IgD-negative memory B cell (primary cell): ENCODE data around the gene APEH. TPM values are rescaled to one million over a fixed set of nuclear protein-coding genes. Genes with fewer than 3 reads are reported as not detected.
"Not testable (repeated sequence)": the region's sequence is repeated elsewhere in the genome, so short reads cannot be mapped to it uniquely, and the experiment has no call there.

Experiments
- H3K27ac Mint-ChIP-seq, 3 donors: one replicate each; pipeline ENCODE4 v1.8.0; 2020 to 2022; ENCODE audit warnings: mild to moderate bottlenecking in 3 of 3, mixed read lengths in 3 of 3, moderate library complexity in 1 of 3
- H3K27me3 Mint-ChIP-seq: one replicate; pipeline ENCODE4 v1.8.0; 2021; ENCODE audit warnings: mixed read lengths
- H3K36me3 Mint-ChIP-seq: one replicate; pipeline ENCODE4 v1.8.0; 2020; ENCODE audit warnings: mild to moderate bottlenecking, mixed read lengths
- H3K4me1 Mint-ChIP-seq, 3 donors: one replicate each; pipeline ENCODE4 v1.8.0; 2020 to 2022; ENCODE audit warnings: mixed read lengths in 3 of 3, mild to moderate bottlenecking in 1 of 3
- H3K4me3 Mint-ChIP-seq, 4 donors: one replicate each; pipeline ENCODE4 v1.8.0; 2020 to 2022; ENCODE audit warnings: mild to moderate bottlenecking in 4 of 4, mixed read lengths in 4 of 4, moderate library complexity in 3 of 4
- H3K9me3 Mint-ChIP-seq, 3 donors: one replicate each; pipeline ENCODE4 v1.8.0; 2020 to 2021; ENCODE audit warnings: mixed read lengths in 3 of 3, mild to moderate bottlenecking in 1 of 3
- polyA plus RNA-seq: library from polyadenylated mRNA; unstranded; fragments of 300-500 nt; fragmentation: Illumina TruSeq; gene quantifications from one replicate; pipeline ENCODE4 v1.2.3, GENCODE V29; 2021

Gene APEH
- polyA plus RNA-seq, 1 donor from 2014 or later: 84.5 TPM

GRCh38 chr3:49686346-49686745 is 12.2 kb downstream of the APEH start:
- H3K27me3 Mint-ChIP-seq, H3K36me3 Mint-ChIP-seq, H3K9me3 Mint-ChIP-seq: not testable (repeated sequence)
- peaks cover 9 to 17% (median 13%) of the 10 kb centered on the region in 3 donors for H3K4me1 Mint-ChIP-seq
- peak overlapping the region in 2 of 3 donors; percentile 13 to 88 for H3K27ac Mint-ChIP-seq
- H3K4me3 Mint-ChIP-seq: peak overlapping the region in 3 of 4 donors; percentile 71 to 83 (median 78)

DNA sequence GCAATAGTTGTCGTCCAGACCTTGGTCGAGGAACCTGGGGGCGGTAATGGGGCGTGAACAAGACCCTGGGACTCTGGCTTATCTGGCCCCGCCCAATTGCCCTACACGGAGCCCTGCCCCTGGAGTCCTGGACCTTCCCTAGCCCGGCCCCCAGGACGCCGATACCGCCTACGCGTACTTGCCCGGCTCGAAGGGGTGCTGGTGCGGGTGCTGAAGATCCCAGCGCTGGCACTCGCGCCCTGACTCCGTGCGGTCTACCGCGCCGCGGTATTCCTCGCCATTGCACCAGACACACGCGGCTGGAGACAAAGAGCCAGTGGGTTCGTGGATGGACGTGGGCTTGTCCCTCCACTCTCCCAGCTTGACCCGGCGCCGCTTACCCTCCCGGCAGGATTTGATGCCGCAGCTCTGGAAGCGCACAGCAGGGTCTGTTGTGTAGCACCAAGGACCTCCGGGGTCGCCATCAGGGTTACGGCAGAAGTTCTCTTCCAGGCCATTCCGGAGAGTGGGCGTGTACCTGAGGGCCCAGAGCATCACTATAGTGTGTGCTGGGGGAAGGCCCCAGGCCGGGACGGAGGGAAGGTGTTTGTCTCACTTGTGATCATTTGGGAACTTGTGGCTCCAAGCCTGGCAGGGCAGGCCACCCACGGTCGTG is 12.7 kb downstream of the APEH start:
- H3K27me3 Mint-ChIP-seq, H3K36me3 Mint-ChIP-seq, H3K9me3 Mint-ChIP-seq: not testable (repeated sequence)
- Mint-ChIP-seq H3K4me3 (peak overlapping the region; percentile 71 to 96 (median 78)), H3K4me1 (peaks cover 9 to 17% (median 13%) of the 10 kb centered on the region in 3 donors), H3K27ac (peak overlapping the region in 2 of 3 donors; percentile 13 to 88)

GRCh38 chr3:49687424-49687795 is 13.3 kb downstream of the APEH start:
- peaks cover 9 to 18% (median 13%) of the 10 kb centered on the region in 3 donors for H3K4me1 Mint-ChIP-seq
- not testable (repeated sequence) for H3K36me3 Mint-ChIP-seq, H3K9me3 Mint-ChIP-seq, H3K27me3 Mint-ChIP-seq
- H3K4me3 Mint-ChIP-seq: peak overlapping the region in 3 of 4 donors; percentile 12 to 96 (median 77)
- H3K27ac Mint-ChIP-seq: peak overlapping the region in 1 of 3 donors; percentile 88

DNA sequence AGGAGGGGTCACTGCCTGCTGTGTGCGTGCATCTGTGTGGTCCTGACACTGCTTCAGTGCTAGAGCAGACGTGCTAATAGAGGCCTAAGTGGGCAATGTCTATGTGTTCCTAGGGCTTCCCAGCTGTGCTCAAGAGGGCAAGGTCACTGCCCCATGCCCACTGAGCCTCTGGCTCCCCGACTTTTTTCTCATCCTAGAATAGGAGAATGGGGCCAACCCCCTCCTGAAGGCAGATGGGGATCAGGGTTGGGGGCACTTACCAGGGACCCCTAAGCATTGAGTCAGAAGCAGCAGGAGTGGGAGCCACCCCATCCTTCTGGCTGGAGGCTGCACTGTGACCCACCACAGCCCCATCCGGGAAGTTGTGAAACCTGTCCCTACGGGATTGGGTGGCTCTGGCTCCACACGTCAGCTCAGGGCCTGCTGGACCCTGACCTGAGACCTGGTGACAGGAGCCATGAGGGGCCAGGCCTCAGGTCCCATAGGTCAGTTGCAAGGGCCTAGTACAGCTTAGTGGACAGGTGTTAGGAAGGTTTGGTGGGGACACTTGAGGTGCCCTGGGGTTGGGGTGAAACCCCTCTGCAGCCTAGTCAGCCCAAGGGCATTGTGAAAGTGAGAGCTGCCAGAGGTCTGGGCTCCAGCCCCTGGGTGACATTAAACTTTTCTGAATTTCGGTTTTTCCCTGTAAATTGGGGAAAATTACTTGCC is 14.3 kb downstream of the APEH start:
- peaks cover 12 to 22% (median 15%) of the 10 kb centered on the region in 3 donors for H3K4me1 Mint-ChIP-seq
- peak overlapping the region; percentile 96 to 99 (median 98) for H3K4me3 Mint-ChIP-seq
- not testable (repeated sequence) for H3K36me3 Mint-ChIP-seq, H3K27me3 Mint-ChIP-seq, H3K9me3 Mint-ChIP-seq
- H3K27ac Mint-ChIP-seq: peak overlapping the region; percentile 96 to 98 (median 97)

DNA sequence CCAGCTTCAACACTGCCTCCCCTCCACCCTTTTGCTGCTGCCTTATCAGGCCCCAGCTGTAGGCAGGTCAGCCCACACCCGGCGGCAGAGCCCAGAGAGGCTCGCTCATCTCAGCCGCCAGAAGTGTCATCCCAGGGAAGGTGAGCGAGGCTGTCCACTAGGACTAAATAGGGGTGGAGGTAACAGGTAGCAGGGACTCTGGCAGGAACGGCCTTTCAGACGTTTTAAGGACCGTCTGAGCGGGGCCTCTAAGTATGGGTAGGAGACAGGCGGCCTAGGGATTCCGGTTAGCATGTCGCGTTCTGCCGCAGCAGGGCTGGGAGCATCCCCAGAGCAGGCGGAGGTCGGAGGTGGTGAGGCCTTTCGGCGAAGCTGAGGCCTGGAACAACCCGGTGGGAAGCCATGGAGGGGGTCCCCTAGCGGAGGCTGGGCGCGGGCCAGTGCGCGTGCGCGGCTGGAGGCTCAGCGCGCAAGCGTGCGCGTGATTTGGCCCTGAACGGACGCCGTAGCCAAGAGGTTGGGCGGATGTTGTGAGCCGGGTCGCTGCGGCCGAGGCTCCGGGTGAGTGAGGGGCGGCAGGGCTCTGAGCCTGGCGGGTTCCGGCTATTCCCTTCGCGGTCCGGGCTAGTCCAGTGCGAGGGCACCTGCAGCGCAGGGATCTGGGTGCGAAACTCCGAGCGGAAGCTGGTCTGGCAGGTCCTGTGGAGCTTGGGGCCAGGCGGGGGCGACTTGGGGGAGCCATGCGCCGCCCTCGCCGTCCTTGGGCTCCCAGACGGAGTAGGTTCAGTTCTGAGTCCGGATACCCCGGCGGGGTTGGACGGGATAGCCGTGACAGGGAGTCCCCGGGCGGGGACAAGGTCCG is 15.1 kb downstream of the APEH start, which contains the start of the genes MST1 and RNF123:
Gene MST1 (minus strand): TSS at position 429 of the 862 bp plus-strand sequence. CDS start 783 bp downstream, outside the sequence.
Gene RNF123 (plus strand): TSS at position 512 of the 862 bp plus-strand sequence. CDS start 1,609 bp downstream, outside the sequence.
- no peaks in the 10 kb centered on the region for H3K9me3 Mint-ChIP-seq
- peaks cover 12 to 22% (median 17%) of the 10 kb centered on the region in 3 donors for H3K4me1 Mint-ChIP-seq
- peak within 1 kb of the TSS; percentile 96 to 99 (median 98) for H3K4me3 Mint-ChIP-seq
- H3K27me3 Mint-ChIP-seq: peaks cover 8% of the 10 kb centered on the region
- H3K36me3 Mint-ChIP-seq: peaks cover 2% of the 10 kb centered on the region
- peak within 1 kb of the TSS; percentile 96 to 98 (median 97) for H3K27ac Mint-ChIP-seq

DNA sequence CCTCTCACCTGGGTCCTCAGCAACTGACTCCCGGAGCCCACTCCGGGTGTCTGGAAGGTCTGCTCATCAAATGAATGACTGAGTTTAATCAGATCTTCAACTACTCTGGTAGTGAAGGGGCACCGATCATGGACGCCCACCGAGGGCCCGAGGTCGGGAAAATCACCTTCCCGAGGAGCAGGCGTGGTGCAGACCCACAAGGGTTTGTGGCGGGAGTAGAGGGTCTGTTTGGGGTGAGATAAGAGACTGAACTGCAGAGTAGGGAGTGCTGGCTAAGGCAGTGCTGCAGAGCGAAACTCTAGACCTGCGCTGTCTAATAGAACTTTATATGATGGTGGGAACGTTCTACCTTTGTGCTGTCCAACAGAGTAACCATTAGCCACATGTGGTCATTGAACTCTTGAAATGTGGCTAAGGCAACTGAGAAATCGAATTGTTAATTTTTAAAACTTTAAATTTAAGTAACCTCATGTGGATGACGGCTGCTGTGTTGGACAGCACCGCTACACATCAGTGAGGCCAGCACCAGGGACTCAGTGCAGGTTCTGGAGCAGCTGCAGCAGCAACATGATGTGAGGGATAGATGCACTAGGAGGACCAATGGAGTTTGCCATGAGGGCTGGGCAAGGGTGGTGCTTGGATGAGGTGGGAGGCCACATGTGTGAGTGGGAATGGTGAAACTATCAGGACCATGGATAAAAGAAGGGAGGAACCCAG is 15.9 kb downstream of the APEH start:
- peaks cover 12 to 22% (median 17%) of the 10 kb centered on the region in 3 donors for H3K4me1 Mint-ChIP-seq
- not testable (repeated sequence) for H3K27me3 Mint-ChIP-seq, H3K36me3 Mint-ChIP-seq, H3K9me3 Mint-ChIP-seq
- H3K27ac Mint-ChIP-seq: peak overlapping the region; percentile 96 to 98 (median 97)
- H3K4me3 Mint-ChIP-seq: peak overlapping the region; percentile 96 to 99 (median 98)

GRCh38 chr3:49690856-49691255 is 16.7 kb downstream of the APEH start:
- Mint-ChIP-seq H3K4me3 (peak overlapping the region; percentile 1 to 99 (median 70)), H3K27ac (peak overlapping the region in 1 of 3 donors; percentile 96), H3K4me1 (peaks cover 12 to 22% (median 17%) of the 10 kb centered on the region in 3 donors)
- not testable (repeated sequence) for H3K36me3 Mint-ChIP-seq, H3K27me3 Mint-ChIP-seq, H3K9me3 Mint-ChIP-seq

DNA sequence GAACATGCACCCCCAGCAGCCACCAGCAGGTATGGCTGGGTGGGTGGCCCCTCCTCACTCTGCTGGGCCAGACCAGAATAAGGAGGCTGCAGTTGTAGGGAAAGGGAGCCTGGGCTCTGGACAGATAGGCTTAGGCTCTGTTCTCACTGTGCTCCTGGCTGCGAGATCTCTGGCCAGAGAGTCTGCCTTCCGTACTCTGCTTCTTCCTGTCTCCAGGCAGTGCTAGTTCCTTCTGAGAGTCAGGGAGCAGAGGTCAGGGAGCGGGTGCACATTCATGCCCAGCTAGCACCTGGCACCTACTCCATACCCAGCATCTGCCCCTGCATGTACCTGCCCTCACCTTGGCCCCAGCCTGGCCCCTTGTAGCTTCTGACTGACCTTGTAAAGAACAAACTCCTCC is 17.3 kb downstream of the APEH start:
- H3K27me3 Mint-ChIP-seq, H3K36me3 Mint-ChIP-seq, H3K9me3 Mint-ChIP-seq: not testable (repeated sequence)
- peak overlapping the region in 1 of 4 donors; percentile 58 for H3K4me3 Mint-ChIP-seq
- peaks cover 12 to 22% (median 15%) of the 10 kb centered on the region in 3 donors for H3K4me1 Mint-ChIP-seq
- H3K27ac Mint-ChIP-seq: peak overlapping the region in 1 of 3 donors; percentile 96

DNA sequence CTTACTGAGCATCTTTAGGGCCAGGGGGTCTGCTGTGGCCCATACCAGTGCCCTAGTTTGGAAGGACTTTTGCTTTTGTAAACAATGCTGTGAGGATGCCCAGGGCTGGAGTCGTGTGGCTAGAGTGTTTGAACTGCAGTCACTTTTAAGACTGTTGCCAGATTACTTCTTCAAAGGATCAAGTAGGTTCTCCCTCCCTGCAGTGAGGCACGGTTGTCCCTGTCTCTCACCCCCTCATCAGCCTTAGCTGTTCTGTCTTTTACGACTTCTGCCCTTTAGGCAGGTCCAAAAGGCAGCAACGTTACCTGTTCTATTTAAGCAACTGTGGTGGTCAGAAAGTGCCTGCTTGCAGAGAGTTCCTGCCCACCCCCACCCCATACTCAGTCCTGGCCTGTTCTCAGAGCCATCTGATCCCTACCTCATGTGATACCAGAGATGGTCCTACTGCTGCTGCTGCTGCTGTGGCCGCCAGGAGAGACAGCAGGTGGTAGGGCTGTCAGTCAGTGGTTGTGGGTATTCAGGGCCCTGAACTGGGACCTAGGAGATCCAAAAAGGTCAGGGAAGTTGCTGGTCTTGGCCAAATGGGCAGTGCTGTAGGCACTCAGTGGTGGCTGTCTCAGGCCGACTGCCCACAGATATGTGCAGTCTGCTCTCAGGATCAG is 20.4 kb downstream of the APEH start:
- not testable (repeated sequence) for H3K27me3 Mint-ChIP-seq
- peaks cover 12 to 14% (median 12%) of the 10 kb centered on the region in 3 donors for H3K4me1 Mint-ChIP-seq
- peak overlapping the region in 1 of 3 donors; percentile 57 for H3K27ac Mint-ChIP-seq

DNA sequence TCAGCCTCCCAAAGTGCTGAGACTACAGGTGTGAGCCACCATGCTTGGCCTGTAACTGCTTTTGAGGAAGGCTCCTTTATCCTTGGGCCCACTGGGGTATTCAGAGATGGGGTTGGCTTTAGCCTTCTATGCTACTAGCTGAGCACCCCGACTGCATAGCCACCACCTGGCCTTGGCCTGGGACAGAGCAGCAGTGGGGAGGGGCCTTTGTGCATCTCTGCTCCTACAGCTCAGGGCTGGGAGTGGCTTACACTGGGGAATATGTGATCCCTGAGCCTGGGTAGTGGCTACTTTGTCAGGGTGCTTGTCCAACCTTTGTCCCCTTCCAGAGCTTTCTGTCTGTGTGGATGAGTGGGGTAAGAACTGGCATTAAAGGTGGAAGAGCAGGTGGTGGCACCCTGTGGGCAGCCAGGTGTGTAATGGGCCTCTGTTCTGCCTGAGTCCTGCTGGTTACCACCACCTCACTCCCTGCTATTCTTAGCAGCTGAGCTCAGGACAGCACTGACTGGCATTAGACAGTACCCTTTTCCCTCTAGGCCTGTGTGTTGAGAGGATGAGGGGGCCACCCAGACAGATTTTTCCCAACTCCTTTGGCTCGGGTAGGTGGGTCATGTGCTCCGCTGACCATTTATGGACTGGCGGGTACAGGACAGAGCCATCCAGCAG is 21.3 kb downstream of the APEH start:
- not testable (repeated sequence) for H3K27me3 Mint-ChIP-seq, H3K4me1 Mint-ChIP-seq, H3K36me3 Mint-ChIP-seq, H3K4me3 Mint-ChIP-seq, H3K27ac Mint-ChIP-seq, H3K9me3 Mint-ChIP-seq

More for the DNA sequence above, 20.4 kb downstream of the APEH start:
- H3K9me3 Mint-ChIP-seq, H3K36me3 Mint-ChIP-seq, H3K4me3 Mint-ChIP-seq: not testable (repeated sequence)

DNA sequence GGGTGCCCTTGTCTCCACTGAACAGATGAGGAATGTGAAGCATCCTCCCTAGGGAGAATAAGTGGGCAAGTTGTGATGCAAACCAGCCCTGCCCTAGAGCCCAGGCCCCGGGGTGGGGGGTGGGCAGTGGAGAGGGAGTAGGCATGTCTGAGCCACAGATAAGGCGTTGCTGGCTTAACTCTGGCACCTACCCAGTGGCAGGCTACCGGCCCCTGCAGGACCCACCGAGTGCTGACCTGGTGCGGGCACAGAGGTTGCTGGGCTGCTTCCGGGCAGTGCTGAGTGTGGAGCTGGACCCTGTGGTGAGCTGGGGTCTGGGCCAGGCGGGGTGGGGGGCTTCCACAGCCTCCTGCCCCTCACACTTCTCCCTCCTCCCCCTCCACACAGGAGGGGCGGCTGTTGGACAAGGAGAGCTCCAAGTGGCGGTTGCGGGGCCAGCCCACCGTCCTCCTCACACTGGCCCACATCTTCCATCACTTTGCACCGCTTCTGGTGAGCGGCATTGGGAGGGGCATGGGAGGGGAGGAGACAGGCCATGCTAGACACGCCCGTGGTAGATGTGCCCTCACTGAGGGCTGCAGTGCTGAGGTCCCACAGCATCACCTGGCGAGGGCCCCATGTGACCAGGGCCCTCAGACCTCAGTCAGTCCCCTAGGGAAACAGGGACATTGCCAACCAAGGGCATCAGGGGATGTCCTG is 25.3 kb downstream of the APEH start:
- no peaks in the 10 kb centered on the region for H3K36me3 Mint-ChIP-seq
- H3K27ac Mint-ChIP-seq: peak overlapping the region in 1 of 3 donors; percentile 31
- H3K9me3 Mint-ChIP-seq: no peaks in the 10 kb centered on the region
- H3K4me3 Mint-ChIP-seq: no peak overlapping the region
- H3K4me1 Mint-ChIP-seq: no peaks in the 10 kb centered on the region
- no peaks in the 10 kb centered on the region for H3K27me3 Mint-ChIP-seq

DNA sequence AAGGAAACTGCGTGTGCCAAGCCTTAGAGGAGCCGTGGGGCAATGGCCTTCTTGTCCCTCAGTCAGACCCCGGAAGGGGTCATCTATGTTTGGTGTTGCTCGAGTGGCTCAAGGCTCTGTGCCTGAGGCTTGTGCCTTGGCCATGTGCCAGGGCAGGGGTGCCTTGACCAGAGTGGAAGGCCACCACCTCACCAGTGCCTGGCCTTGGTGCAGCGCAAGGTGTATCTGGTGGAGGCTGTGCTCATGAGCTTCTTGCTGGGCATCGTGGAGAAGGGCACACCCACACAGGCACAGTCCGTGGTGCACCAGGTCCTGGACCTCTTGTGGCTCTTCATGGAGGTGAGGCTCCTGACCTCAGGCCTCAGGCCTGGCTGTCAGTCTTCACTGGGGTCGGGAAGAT is 25.9 kb downstream of the APEH start:
- no peaks in the 10 kb centered on the region for H3K4me1 Mint-ChIP-seq
- no peak overlapping the region for H3K4me3 Mint-ChIP-seq
- no peaks in the 10 kb centered on the region for H3K9me3 Mint-ChIP-seq
- H3K27me3 Mint-ChIP-seq: no peaks in the 10 kb centered on the region
- H3K36me3 Mint-ChIP-seq: no peaks in the 10 kb centered on the region
- H3K27ac Mint-ChIP-seq: no peak overlapping the region

DNA sequence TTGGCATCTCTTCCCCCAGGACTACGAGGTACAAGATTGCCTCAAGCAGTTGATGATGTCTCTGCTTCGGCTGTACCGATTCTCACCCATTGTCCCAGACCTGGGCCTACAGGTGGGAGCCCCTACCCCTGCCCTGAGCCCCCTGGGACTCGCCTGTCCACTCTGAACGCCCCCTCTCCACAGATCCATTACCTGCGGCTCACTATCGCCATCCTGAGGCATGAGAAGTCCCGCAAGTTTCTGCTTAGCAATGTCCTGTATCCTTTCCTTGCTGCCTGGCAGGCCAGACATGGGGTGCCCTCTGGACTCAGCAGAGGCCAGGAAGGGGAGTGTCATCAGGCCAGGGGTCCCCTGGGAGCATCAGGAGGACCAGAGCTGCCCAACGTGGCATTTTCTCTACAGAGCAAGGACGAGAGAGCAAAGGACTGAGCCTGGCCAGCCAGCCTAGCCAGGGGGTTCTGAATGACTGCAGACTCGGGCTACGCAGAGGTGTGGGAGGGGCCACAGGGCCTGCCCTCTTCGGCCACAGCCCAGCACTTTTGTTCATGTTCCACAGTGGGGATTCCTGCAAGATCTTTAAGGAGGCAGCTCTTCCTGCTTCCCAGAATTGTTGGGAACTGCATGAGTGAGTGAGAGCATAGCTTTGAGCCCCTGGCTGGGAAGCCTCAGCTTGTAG is 26.4 kb downstream of the APEH start:
- no peaks in the 10 kb centered on the region for H3K36me3 Mint-ChIP-seq
- no peaks in the 10 kb centered on the region for H3K4me1 Mint-ChIP-seq
- no peaks in the 10 kb centered on the region for H3K9me3 Mint-ChIP-seq
- H3K27ac Mint-ChIP-seq: peak overlapping the region in 1 of 3 donors; percentile 35
- H3K27me3 Mint-ChIP-seq: no peaks in the 10 kb centered on the region
- H3K4me3 Mint-ChIP-seq: no peak overlapping the region
